Forelimb muscle (tissue), 1 donor: ENCODE results near the gene GSG1. TPM values are rescaled to one million over a fixed set of nuclear protein-coding genes. Genes with fewer than 3 reads are reported as not detected.
A peak's percentile ranks its signal among the peaks of the same experiment; 100 is the strongest.

Experiments used
- DNase-seq: peaks from one replicate; pipeline ENCODE4 v3.0.0-alpha.2; 2013; ENCODE audit warnings: low read depth
- polyA plus RNA-seq: library from polyadenylated mRNA; unstranded; fragments of 120-200 nt; gene quantifications from one replicate; pipeline ENCODE4 v1.2.1, GENCODE V29; 2013; ENCODE audit not compliant: insufficient read length

The GSG1 gene
- polyA plus RNA-seq, 1 donor = 6.4 TPM

- DNase-seq = no peak
These were observed 16.9 kb upstream of the GSG1 start for GRCh38 chr12:13120413-13120812.

- DNase-seq = no peak
These were observed 16.4 kb upstream of the GSG1 start for GRCh38 chr12:13119826-13120225.

GRCh38 chr12:13117029-13117428, 13.6 kb upstream of the GSG1 start:
- DNase-seq = no peak

DNA sequence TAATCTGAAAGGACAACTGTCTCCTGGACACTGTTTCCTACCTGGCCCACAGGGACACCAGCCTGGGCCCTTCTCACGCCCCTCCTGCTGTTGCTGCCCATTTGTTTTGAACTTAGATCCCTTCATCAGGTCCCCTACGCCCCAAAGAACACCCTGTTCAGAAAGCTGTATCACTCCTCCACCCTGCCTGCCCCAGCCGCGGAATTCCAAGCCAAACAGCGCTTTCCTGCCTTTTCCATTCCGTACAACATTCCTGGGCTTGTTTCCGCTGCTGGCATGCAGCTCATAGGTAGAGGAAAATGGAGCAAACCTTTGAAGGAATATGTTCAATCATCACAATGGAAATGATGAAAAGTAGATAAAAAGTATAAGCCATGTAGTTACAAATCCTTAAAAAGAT, 12.8 kb upstream of the GSG1 start:
- no peak for DNase-seq

DNA sequence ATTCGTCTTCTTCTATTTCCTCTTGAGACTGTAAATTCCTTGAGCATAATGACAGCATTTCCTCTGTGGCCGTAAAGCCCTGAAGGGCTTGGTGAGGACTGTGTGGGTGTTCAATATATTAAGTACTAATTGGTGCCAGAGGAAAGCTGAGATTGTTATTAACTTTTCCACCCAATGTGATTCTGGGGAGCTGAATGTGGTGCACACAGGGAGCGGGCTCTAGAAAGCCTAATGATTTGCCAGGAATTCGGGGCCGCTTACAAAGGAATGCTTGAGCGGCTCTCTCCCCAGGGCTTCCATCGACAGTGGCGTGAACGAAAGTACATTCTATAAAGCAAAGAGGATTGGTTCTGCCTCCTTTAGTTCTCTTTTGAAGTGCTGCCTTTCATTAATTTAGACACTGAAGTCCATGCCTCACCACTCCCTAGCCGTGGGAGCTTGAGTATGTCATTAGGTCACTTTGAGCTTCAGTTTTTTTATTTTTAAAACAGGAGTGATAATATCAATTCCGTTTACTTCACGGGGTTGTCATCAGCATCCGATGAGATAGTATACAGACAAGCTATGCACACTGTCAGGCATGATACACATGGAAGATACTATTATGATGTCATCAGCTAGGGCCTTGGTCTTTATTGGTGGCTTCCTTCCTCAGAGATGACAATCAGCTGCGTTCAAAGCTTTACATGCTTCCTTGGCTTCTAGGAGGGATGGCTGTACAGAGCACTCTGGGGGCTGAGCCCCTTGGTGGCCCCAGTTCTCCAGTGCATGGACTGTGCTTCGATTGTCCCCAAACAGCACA, 11.0 kb upstream of the GSG1 start:
- DNase-seq = no peak

- no peak for DNase-seq
These were observed 9.5 kb upstream of the GSG1 start for GRCh38 chr12:13112968-13113367.

DNA sequence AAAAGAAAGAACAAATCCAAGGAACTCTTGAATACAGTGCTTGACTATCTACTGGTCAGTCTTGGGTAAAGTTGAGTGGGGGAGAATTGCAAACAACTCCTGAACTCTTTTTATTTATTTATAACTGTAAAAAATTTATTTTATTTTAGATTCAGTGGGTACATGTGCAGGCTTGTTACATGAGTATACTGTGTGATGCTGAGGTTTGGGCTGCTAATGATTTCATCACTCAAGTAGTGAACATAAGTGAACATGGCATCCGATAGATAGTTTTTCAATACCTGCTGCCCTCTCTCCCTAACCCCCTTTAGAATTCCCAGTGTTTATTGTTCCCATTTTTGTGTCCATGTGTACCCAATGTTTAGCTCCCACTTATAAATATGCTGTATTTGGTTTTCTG, 3.2 kb upstream of the GSG1 start:
- no peak for DNase-seq

GRCh38 chr12:13105781-13106180, 2.3 kb upstream of the GSG1 start:
- no peak for DNase-seq

GRCh38 chr12:13104409-13104808, 942 bp upstream of the GSG1 start:
- DNase-seq = no peak

GRCh38 chr12:13102461-13103195, 839 bp downstream of the GSG1 start:
- no peak for DNase-seq

DNA sequence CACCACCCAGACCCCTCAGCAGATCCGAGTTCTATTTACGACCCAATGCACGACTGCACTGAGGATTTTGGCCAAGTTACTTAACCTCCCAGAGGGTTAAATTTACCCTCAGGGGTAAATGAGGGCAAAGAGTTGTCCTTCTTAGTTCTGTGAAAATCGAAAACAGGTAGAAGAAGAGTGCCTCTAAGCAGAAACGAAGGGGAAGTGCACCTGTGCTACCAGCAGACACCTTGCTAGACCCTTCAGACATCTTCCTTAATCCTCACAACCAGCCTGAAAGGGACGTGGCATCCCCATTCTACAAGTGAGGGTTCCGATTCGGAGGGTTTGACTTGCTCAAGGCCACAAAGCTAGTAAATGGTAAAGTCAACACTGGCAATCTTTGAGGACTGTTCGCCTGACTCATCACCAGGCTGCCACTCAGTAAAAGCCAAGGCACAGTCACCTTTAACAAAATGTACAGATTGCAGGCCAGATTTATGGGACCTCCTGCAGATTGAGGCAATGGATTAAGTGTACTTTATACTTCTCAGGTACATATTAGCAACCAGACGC, 1.6 kb downstream of the GSG1 start:
- no peak for DNase-seq

- DNase-seq = peak; percentile 59
These were observed 2.3 kb downstream of the GSG1 start for GRCh38 chr12:13100882-13101769.

DNA sequence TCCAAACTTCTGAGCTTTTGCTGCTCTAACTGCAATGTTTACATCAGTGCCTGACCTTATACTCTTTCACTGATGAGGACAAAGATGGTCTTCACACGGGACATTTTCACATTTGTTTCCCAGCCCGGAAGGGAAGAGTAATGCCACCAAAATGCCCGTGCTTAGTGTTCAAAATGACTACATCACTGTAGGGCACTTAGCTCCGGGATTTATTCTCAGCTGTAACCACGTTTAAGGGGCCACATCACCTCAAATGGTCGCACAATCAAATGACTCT, 2.9 kb downstream of the GSG1 start:
- DNase-seq = no peak

DNA sequence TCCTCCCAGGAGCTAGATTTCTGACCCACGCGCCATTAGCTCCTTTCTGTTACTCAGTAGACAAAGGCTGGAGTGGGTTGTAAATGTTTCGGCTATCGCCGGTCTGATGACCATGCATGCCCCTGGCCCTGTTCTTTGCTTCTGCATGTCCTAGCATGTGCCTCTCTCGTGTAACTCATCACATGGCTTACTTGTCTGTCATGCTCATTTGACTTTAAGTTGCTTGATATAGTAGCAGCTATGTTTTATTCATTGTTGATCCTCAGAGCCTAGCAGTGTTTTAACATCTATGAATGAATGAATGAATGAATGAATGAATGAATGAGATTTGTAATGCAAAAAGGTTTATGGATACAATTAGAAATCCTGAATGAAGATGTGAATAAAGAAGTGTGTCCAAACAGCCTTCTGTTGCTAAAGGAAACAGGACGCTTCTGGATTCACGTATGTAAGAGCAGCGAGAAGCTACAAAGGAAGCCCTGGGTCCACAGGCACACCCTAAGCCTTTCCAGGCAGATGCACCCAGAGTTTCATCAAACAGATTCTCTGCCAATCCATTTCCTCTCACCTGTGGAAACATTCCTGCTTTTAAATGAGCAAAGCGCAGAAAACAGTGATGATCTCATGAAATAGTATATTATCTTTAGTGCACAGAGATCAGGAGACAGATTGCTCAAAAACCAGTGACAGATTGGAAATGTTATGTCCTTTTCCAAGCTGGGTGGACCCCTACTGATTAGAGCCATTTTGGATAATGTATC, 3.4 kb downstream of the GSG1 start:
- no peak for DNase-seq

DNA sequence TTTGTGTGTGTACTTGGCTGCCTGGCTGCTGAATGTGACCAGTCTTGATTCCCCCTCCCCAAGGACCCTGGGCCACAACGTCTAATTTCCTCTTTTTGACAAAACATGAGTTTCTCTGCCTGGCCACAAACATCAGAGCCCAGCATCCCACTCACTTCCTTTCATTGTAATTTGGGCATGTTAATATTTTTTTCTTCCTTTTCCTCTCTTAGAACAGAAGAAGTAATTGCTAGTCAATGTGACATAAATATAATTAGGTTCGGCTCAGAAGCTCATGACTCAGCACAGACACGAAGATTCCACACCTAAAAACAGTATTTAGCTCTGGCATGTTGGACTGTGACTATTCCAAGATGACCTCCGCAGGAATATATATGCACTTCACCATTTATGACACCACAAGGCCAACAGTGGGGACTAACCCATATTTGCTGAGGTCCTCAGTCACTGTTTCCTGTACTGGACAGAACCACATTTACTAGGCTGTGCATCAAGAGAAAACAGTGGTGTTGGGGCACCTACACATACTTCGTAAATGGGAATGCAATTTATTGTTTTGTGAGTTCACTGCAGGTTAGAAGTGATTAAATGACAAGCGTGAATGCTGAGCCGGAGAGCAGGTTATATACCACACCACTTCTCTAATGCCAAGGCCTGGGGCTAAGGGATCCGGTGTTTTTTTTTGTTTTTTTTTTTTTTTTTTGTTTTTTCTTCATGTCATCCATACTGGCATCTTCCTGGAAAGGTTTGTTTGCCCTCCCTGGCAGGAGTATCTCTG, 4.2 kb downstream of the GSG1 start:
- no peak for DNase-seq

DNA sequence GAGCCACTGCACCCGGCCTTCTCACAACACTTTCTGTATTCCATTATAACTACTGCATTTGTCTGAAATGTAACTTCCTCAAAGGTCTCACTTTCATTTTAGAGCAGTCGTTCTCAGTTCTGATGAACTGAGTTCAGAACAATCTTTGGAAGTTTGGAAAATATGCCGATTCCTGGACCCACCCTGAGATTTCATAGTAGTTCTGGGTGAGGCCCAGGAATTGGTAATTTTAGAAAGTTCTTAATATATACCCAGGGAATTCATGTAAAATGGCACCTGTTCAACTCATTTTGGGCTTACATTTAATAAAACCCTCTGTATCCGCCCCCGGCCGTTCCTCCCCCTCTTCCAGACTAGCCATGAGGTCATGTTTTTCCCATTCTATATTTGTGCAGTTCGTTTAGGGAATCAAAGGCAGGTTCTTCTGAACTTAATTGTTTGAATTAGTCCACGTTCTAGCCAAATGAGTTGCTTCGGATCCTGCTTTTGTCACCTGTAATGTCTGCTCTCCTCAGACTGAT, 5.9 kb downstream of the GSG1 start:
- peak; percentile 71 for DNase-seq

GRCh38 chr12:13095266-13095995, 8.0 kb downstream of the GSG1 start:
- no peak for DNase-seq

- DNase-seq = no peak
These were observed 9.1 kb downstream of the GSG1 start for GRCh38 chr12:13094367-13094766.

GRCh38 chr12:13093848-13094220, 9.6 kb downstream of the GSG1 start:
- no peak for DNase-seq
